ENCODE results near the gene DLX3.

Gene DLX3

DNA sequence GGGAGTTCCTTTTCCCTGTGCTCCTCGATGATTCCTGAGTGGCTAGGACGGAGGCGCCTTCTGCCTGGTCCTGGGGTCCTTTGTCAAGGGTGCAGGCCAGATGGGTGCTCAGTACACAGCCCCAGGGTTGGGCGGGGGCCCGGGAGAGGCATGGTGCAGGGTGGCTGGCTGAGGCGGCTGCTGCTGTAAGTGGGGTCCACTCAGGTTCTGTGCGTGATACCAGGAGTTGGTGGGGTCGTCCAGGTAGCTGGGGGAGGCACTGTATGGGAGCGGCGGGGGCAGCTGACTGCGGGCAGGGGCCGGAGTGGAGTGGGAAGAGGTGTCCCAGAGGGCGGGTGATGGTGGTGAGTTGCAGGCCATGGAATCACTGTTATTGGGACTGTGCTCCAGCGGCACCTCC, 3.6 kb downstream of the DLX3 start:
- DNase-seq, result no peak

DNA sequence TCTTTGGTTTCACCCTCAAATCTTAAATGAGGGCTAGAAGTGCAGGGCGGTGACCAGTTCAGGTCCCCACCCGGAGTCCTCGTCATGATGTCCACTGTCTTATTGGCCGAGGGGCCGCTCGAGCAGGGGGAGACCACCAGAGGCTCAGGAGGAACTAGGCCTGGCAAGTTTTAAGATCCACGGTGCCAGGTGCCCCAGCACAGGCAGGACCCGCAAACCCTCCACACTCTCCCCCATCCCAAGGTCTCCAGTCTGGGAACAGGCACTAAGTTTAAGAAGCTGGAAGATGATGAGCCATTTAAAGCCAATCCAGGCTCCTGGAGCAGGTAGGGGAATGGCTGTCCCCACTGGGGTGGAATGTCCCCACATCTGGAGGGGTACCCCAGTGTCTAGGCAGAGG, 4.1 kb downstream of the DLX3 start:
- DNase-seq, result no peak

DNA sequence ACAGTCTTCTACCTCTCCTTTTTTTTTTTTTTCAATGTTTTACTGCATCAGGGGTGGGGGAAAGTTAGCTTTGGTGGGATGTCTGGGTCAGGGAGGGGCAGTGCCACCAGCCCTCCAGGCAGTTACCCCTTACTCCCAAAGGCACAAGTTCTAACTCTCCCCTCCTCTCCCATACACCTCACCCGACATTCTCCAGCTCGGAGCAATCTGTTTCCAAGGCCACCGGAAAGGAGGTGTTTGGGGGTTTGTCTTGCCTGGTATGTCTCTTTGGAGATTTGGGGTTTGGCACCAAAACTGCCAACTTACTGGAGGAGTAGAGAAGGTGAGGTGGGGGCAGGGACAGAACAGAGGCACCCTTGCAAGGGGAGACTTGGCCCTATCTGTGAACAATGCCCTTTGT, 4.7 kb downstream of the DLX3 start:
- no peak for DNase-seq

DNA sequence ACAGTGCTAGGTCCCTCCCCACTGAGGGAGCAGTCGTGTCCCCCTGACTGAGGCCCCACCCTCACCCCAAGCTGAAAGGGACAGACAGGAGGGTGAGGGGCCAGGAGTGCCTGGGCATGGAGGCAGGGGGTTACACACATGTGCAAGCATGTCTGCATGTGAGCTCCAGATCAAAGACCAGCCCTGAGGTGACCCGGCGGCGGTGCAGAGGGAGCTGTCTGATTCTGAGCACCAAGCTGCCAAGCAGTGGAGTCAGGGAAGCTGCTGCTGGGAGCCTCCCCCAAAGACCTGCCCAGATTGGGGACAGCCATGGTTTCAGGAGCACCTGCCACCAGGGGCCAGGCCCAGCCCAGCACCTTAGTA, 5.5 kb downstream of the DLX3 start:
- DNase-seq, result no peak

- DNase-seq, result no peak
Observed at GRCh38 chr17:49987681-49988441, 7.2 kb downstream of the DLX3 start.

DNA sequence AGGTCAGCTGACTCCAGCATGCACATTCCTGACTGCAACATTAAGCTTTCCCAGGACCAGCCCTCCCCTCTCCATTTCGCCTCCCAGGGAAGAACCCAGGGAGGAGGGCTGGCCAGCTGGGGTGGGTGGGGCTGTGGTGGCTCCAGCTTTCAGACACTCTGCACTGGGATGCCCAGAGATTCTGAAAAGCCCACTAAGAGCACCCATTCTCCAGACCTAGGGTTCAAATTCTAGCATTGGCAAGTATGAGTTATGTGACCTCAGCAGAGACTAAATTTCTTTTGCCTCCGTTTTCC, 7.8 kb downstream of the DLX3 start:
- no peak for DNase-seq

- DNase-seq, result no peak
Observed at GRCh38 chr17:49986396-49987289, 8.4 kb downstream of the DLX3 start.

DNA sequence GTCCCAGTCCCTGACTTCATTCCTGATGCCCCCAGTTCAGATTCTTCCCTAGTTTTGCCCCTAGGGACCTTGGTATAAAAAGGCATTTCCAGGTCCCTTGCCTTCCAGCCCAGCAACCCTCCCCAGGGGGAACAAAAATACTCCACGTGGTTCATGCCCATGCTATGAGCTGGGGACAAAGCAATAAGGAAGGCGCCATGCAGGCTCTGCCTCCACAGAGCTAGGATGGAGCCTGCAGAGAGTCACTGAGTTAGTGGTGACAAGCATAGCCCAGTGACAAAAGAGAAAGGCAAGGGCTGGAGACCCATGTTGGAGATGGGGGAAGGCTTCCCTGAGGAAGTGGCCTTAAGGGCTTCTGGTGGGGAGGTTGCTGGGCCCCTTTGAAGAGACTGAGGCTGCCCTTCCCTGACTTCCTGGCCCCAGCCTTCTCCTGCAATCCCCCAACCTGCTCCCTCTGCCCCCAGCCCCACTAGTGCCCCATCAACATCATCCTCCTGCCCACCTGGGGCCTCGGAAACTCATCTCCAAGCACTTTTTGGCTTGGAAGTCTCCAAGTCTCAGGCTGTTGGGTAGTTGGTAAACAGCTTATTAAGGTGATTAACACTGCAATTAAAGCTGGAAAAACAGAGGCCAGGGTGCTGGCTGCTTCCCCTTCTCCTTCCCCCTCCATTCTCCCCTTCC, 9.6 kb downstream of the DLX3 start:
- DNase-seq, result no peak

- DNase-seq, result no peak
Observed at GRCh38 chr17:49984776-49985175, 10.2 kb downstream of the DLX3 start.

DNA sequence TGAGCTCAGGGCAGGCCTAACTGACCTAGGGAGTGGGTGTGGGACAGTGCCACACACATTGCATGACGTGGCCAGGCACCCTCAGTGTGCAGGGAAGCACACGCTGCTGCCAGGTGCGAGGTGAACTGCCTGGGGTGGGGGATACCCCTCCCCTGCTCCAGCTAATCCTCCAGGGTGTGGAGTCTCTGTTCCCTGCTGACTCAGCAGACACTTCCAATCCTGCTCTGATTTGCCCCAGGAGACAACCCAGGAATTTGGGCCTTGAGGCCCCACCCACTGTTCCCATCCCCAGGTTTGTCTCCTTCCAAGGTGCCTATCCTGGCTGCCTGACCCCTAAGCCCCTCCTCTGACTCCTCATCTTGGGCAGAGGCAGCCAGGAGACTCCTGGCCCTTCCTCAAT, 10.7 kb downstream of the DLX3 start:
- DNase-seq, result no peak

DNA sequence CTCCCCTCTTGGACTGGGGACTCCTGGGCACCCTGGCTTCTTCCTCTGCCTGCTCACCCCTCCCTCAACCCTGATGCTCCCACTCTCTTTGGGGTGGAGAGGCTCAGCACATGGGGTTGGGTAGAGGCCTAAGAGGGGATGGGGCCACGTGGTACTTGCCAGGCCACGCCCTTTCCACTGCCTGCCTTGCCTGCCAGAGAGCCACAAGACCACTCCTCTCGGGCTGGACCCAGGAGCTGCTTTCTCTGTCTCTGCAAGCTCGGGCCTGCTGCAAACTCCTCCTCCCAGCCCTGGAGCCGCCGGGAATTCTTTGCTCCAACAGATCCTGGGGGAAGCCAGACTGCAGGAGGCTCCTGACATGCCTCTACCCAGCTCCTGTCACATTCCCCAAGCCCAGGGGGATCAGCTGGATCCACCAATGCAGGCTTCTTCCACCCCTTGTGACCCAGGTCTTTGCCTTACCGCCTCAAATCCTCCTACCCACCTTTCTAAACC, 14.3 kb downstream of the DLX3 start:
- no peak for DNase-seq

DNA sequence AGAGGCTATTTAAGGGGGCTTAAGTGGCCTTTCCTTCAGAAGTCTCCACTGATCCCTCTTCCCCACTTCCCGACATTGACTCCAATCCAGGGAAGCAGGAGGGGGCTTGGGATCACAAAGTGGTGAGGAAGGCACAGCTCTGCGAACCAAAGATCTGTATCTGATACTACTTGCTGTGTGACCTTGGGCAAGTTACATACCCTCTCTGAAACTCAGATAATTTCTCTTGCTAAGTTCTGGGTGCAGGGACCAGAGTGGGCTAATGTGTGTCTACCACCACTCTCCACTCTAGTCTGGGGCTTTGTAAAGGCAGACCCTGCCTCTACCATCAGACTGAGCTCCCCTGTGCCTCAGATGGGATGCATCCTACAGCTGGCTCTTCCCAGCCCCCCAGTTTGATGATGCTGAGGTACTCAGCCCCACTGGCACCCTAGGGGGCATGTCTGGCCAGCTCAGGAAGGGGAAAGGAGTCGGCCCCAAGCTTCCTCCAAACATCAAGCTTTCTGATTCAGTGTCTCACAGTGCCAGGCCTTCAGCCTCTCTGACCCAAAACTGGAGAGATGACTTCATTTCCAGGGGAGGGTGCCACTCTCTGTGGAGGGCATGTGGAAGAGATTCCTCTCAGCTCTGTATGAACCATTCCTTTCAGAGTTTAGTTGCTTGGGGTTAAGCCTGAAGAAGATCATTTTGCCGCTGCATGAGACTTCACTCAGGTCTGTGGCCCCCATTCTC, 15.1 kb downstream of the DLX3 start:
- no peak for DNase-seq

DNA sequence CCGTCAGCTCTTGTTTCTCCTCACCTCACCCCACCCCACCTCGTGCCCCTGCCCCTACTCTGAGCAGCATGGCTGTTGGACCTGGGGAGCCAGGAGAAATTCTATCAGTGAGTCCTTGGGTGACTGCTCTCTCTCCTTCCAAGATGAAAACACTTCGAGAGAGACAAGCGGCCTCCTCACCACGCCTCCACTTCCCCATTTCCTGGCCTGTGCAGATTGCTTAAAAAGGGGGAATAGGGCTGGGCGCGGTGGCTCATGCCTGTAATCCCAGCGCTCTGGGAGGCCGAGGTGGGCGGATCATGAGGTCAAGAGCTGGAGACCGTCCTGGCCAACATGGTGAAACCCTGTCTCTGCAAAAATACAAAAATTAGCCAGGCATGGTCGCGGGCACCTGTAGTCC, 16.5 kb downstream of the DLX3 start:
- no peak for DNase-seq

DNA sequence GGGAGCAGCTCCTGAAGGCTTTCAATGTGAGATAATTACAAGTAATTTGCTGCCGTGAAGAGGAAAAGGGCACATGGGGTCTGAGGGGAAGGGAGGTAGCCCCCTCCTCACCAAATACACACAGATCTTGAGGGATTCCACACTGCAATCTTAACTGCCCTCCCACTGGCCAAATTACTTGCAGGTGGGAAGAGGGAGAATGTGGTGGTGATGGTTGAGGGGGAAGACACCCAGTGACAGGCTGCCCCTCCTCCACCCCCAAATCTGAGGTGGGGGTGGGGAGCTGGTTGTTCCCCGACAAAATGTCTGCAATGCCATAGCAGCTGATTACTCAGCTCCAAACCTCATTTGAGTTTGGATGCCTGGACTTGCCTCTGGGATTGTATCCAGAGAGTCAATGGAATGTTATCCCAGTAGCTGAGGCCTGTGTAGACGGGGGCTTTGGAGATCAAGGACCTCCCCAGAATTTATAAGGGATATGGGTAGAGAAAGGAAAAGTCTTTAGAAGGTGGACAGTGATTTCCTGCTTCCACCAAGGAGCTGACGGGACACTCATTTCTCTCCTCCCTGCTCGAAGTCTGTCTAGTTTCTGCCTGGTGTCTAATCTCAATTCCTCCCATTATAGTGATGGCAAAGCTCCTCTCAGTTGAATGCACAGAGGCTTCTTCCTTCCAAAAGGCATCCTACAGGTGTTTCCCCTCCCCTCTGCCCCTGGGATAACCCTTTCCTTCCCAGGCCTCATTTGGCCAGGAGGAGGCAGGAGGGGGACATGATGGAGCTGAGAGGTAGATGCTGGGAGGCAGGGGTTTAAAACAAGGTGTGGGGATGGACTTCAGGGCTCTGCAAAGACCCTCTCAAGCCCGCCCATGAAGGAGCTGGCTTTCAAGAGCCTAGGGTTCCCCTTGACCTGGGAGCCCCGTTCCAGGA, 17.3 kb downstream of the DLX3 start:
- DNase-seq, result no peak

GRCh38 chr17:49976828-49977202, 18.2 kb downstream of the DLX3 start:
- no peak for DNase-seq

DNA sequence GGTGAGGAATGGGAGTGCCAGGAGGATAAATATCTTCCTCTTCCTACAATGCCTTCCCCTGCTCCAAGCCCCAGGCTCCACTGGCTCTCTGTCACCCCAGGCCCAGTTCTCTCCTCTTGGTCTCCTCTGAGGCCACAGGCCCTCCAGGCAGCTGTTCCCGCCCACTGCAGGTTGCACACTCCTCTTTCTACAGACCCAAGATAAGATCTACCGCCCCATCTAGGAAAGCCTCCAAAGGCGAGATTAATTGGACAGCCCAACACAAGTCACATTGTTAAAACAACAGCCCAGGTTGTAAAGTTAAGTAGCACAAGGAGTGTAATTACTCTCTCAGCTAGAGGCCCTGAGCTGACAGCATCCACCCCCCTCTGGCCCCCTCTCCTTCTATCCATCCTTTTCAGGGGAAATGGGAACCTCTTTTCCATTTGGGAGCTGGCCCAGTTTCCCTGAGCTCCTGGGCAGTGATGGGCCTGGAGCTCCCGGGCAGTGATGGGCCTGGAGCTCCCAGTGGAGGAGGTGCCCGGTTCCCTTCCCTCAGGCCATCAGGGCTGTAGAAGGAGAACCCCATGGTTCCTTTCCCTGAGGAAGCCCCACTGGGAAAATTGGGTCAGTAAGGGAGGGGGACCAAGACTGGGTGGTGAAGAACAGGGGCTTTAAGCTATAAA, 18.7 kb downstream of the DLX3 start:
- no peak for DNase-seq

- DNase-seq, result no peak
Observed at GRCh38 chr17:49975531-49975930, 19.5 kb downstream of the DLX3 start.

DNA sequence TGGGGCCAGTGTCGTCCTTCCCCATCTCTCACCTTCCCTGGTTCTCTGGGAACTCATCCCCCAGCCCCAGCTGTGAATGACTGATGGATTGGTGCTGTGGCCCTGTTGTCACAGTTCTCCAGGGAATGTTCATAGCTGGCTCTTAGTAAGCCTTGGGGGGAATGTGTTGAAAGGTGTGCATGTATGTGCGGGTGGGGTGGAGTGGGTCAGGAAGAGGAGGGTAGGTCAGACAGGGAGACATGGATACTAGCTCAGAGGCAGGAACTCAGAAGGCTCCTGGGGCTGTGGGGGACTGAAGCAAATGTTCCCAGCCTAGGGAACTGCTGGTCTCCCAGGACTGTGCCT, 21.8 kb downstream of the DLX3 start:
- DNase-seq, result no peak

DNA sequence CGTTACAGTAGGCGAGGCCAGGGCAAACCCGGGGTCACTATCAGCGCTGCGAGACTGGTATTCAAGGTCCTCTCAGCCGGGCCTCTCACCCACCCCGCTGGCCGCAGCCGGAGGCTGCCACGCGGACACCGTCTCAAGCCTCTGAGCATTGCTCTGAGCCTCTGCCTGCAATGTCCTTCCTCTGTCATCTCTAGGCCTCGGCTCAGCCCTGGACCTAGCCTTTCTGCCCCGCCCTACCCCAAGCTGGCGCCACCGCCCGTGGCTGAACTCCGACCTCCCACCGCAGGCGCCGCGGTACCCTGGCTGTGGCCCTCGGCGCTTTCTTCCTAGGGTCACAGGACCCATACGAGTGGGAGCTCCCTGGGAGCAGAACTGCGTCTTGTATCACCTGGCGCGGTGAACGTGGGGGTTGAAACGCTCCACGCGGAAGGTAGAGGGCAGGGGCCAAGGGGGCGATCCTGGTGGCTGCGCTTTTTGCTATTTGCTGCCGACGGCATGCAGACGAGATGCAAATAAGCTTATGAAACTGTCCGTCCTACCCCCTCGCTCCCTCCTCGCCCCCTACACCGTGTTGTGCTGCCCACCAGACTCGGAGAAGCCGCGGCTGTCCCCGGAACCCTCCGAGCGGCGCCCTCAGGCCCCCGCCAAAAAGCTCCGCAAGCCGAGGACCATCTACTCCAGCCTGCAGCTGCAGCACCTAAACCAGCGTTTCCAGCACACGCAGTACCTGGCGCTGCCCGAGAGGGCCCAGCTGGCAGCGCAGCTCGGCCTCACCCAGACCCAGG, 22.3 kb downstream of the DLX3 start:
- no peak for DNase-seq

- no peak for DNase-seq
Observed at GRCh38 chr17:49971848-49972485, 23.1 kb downstream of the DLX3 start.

Measured in activated CD4-positive, CD25-positive, alpha-beta regulatory T cell (primary cell).